Neuronal stem cell (in vitro differentiated cells): ENCODE measurements around the gene ZNF747.
"Not testable (repeated sequence)": the region's sequence is repeated elsewhere in the genome, so short reads cannot be mapped to it uniquely, and the experiment has no call there.

Source experiments
- DNase-seq: peaks from one replicate; pipeline ENCODE4 v3.0.0-alpha.2; 2013; ENCODE audit warnings: low spot score
- H2AFZ ChIP-seq: one replicate; pipeline ENCODE4 v1.6.1; 2013; ENCODE audit warnings: mild to moderate bottlenecking, low read length, inconsistent platforms
- H2AK5ac ChIP-seq: 2 replicates; pipeline ENCODE4 v1.6.1; 2013; ENCODE audit warnings: low read depth, mild to moderate bottlenecking, inconsistent platforms, low read length, moderate library complexity, mixed read lengths
- H2BK120ac ChIP-seq: 2 replicates; pipeline ENCODE4 v1.6.1; 2013; ENCODE audit warnings: low read depth, mild to moderate bottlenecking, inconsistent platforms, low read length, moderate library complexity, mixed read lengths
- H2BK12ac ChIP-seq: one replicate; pipeline ENCODE4 v1.6.1; 2013; ENCODE audit warnings: low read length, inconsistent platforms
- H2BK15ac ChIP-seq: 2 replicates; pipeline ENCODE4 v1.6.1; 2013; ENCODE audit warnings: mild to moderate bottlenecking, low read length, inconsistent platforms, mixed read lengths
- H2BK5ac ChIP-seq: one replicate; pipeline ENCODE4 v1.6.1; 2013; ENCODE audit warnings: inconsistent platforms, mild to moderate bottlenecking, low read length, moderate library complexity
- H3K14ac ChIP-seq: one replicate; pipeline ENCODE4 v1.6.1; 2013; ENCODE audit warnings: low read length, inconsistent platforms
- H3K18ac ChIP-seq: 2 replicates; pipeline ENCODE4 v1.6.1; 2013; ENCODE audit warnings: low read length, inconsistent platforms
- H3K23ac ChIP-seq: 2 replicates; pipeline ENCODE4 v1.6.1; 2013; ENCODE audit warnings: low read depth, mild to moderate bottlenecking, mixed read lengths, low read length, inconsistent platforms; ENCODE audit not compliant: poor library complexity
- H3K27ac ChIP-seq: replicated peaks from 3 replicates; pipeline ENCODE4 v1.5.1; 2013; ENCODE audit warnings: low read length, inconsistent platforms
- H3K27me3 ChIP-seq, 3 experiments: 2 replicates each; pipeline ENCODE4 v1.6.1; 2013; ENCODE audit warnings: low read length in 3 of 3, mild to moderate bottlenecking in 2 of 3, inconsistent platforms in 1 of 3, low read depth in 1 of 3, mixed read lengths in 1 of 3, moderate library complexity in 1 of 3; ENCODE audit not compliant: control insufficient read depth in 3 of 3, insufficient read depth in 3 of 3
- H3K36me3 ChIP-seq, 2 donors: replicated peaks in 1 of 2; 2 replicates each; pipeline ENCODE4 v1.6.1; 2013; ENCODE audit warnings: low read length in 2 of 2; ENCODE audit not compliant: control insufficient read depth in 2 of 2, insufficient read depth in 2 of 2
- H3K4ac ChIP-seq: 2 replicates; pipeline ENCODE4 v1.6.1; 2013; ENCODE audit warnings: inconsistent platforms, mild to moderate bottlenecking, low read length, moderate library complexity
- H3K4me1 ChIP-seq, 2 donors: 1 replicate in 1 of 2; 2 replicates in 1 of 2; pipeline ENCODE4 v1.6.1; 2013; ENCODE audit warnings: low read length in 2 of 2, low read depth in 1 of 2; ENCODE audit not compliant: control insufficient read depth in 2 of 2, insufficient read depth in 1 of 2
- H3K4me2 ChIP-seq: one replicate; pipeline ENCODE4 v1.6.1; 2013; ENCODE audit warnings: mild to moderate bottlenecking, low read length, inconsistent platforms; ENCODE audit not compliant: insufficient read depth, poor library complexity, severe bottlenecking
- H3K4me3 ChIP-seq, 2 donors: 2 replicates each; pipeline ENCODE4 v1.5.1; 2013; ENCODE audit warnings: low read length in 2 of 2, mild to moderate bottlenecking in 2 of 2, inconsistent platforms in 1 of 2, moderate library complexity in 1 of 2
- H3K79me1 ChIP-seq: one replicate; pipeline ENCODE4 v1.6.1; 2013; ENCODE audit warnings: low read depth, mild to moderate bottlenecking, inconsistent platforms, low read length, moderate library complexity
- H3K9ac ChIP-seq: one replicate; pipeline ENCODE4 v1.6.1; 2013; ENCODE audit warnings: mild to moderate bottlenecking, low read depth, low read length, inconsistent platforms; ENCODE audit not compliant: poor library complexity
- H3K9me3 ChIP-seq, 2 donors: replicated peaks in 1 of 2; 2 replicates each; pipeline versions ENCODE3 to v1.6.1; 2013; ENCODE audit warnings: low read length in 2 of 2, mild to moderate bottlenecking in 2 of 2, inconsistent platforms in 1 of 2, low read depth in 1 of 2, mixed read lengths in 1 of 2, moderate library complexity in 1 of 2; ENCODE audit not compliant: control insufficient read depth in 2 of 2, insufficient read depth in 1 of 2
- H4K8ac ChIP-seq: one replicate; pipeline ENCODE4 v1.6.1; 2013; ENCODE audit warnings: low read depth, mild to moderate bottlenecking, inconsistent platforms, low read length, moderate library complexity
- H4K91ac ChIP-seq: one replicate; pipeline ENCODE4 v1.6.1; 2013; ENCODE audit warnings: low read length, low read depth, mild to moderate bottlenecking, inconsistent platforms; ENCODE audit not compliant: poor library complexity
- WGBS, 2 donors: extraction: QIAGEN DNeasy Blood & Tissue Kit; methylation state at CpG; one replicate each; pipeline ENCODE4 v1.1.7; 2013; ENCODE audit warnings: missing lambda C conversion rate in 2 of 2, mixed read lengths in 1 of 2; ENCODE audit not compliant: insufficient read length in 2 of 2, insufficient replicate concordance in 1 of 2; ENCODE audit errors: extremely low coverage in 2 of 2; 5-methylcytosine and 5-hydroxymethylcytosine counted together

ZNF747 gene

GRCh38 chr16:30543067-30543466, 8.4 kb upstream of the ZNF747 start:
- H3K4me3 ChIP-seq = no peak overlapping the region
- H3K36me3 ChIP-seq = no peaks in the 10 kb centered on the region
- no peaks in the 10 kb centered on the region for H3K9me3 ChIP-seq
- no peaks in the 10 kb centered on the region for H3K27me3 ChIP-seq
- H4K91ac ChIP-seq = no peak overlapping the region
- no peak for DNase-seq
- no CpG with 5 or more reads among the region's 5 CpGs for WGBS, 2 donors
- H3K14ac ChIP-seq = no peak overlapping the region
- H3K4me2 ChIP-seq = no peak overlapping the region
- no peak overlapping the region for H2AFZ ChIP-seq
- H3K27ac ChIP-seq = no peak overlapping the region
- no peak overlapping the region for H2AK5ac ChIP-seq
- H3K9ac ChIP-seq = no peak overlapping the region
- H3K4ac ChIP-seq = no peak overlapping the region
- no peak overlapping the region for H3K18ac ChIP-seq
- no peak overlapping the region for H2BK5ac ChIP-seq
- no peak overlapping the region for H2BK12ac ChIP-seq
- H2BK15ac ChIP-seq = no peak overlapping the region
- H2BK120ac ChIP-seq = no peak overlapping the region
- no peak overlapping the region for H3K23ac ChIP-seq
- no peak overlapping the region for H4K8ac ChIP-seq
- H3K79me1 ChIP-seq = no peaks in the 10 kb centered on the region
- peaks cover 6 to 13% of the 10 kb centered on the region in 2 donors for H3K4me1 ChIP-seq

GRCh38 chr16:30541502-30542329, 7.1 kb upstream of the ZNF747 start:
- H3K9me3 ChIP-seq = no peaks in the 10 kb centered on the region
- H3K4me2 ChIP-seq = peak overlapping the region; percentile 2
- no peak overlapping the region for H2BK5ac ChIP-seq
- H2BK15ac ChIP-seq = no peak overlapping the region
- H2AK5ac ChIP-seq = no peak overlapping the region
- H3K18ac ChIP-seq = no peak overlapping the region
- no peak overlapping the region for H2BK12ac ChIP-seq
- H3K9ac ChIP-seq = no peak overlapping the region
- WGBS, 2 donors = no CpG with 5 or more reads among the region's 10 CpGs
- no peak overlapping the region for H3K23ac ChIP-seq
- H3K36me3 ChIP-seq = no peaks in the 10 kb centered on the region
- H2BK120ac ChIP-seq = no peak overlapping the region
- peaks cover 6 to 13% of the 10 kb centered on the region in 2 donors for H3K4me1 ChIP-seq
- peak overlapping the region; percentile 72 for H2AFZ ChIP-seq
- H3K79me1 ChIP-seq = no peaks in the 10 kb centered on the region
- no peak overlapping the region for H4K91ac ChIP-seq
- H4K8ac ChIP-seq = no peak overlapping the region
- no peak for DNase-seq
- no peak overlapping the region for H3K27ac ChIP-seq
- H3K4me3 ChIP-seq = no peak overlapping the region
- H3K14ac ChIP-seq = no peak overlapping the region
- no peaks in the 10 kb centered on the region for H3K27me3 ChIP-seq
- no peak overlapping the region for H3K4ac ChIP-seq

GRCh38 chr16:30540916-30541464, 6.3 kb upstream of the ZNF747 start:
- not testable (repeated sequence) for H2BK12ac ChIP-seq, H2BK5ac ChIP-seq, H3K9ac ChIP-seq, H2AK5ac ChIP-seq, H2BK120ac ChIP-seq, H3K23ac ChIP-seq, DNase-seq, H4K91ac ChIP-seq, H4K8ac ChIP-seq, H3K9me3 ChIP-seq, H3K18ac ChIP-seq, H3K27ac ChIP-seq, H3K14ac ChIP-seq, H3K4me2 ChIP-seq, H2BK15ac ChIP-seq, H3K79me1 ChIP-seq, H3K36me3 ChIP-seq, H3K4me3 ChIP-seq, H3K4ac ChIP-seq, H3K27me3 ChIP-seq
- WGBS, 2 donors = no CpG with 5 or more reads among the region's 9 CpGs
- H2AFZ ChIP-seq = peak overlapping the region; percentile 72
- peaks cover 6 to 15% of the 10 kb centered on the region in 2 donors for H3K4me1 ChIP-seq

GRCh38 chr16:30539986-30540526, 5.4 kb upstream of the ZNF747 start:
- not testable (repeated sequence) for H2BK5ac ChIP-seq, H2BK12ac ChIP-seq, H2AK5ac ChIP-seq, H2AFZ ChIP-seq, H3K27me3 ChIP-seq, DNase-seq, H3K23ac ChIP-seq, H3K79me1 ChIP-seq, H3K4ac ChIP-seq, H3K9me3 ChIP-seq, H3K14ac ChIP-seq, H3K4me3 ChIP-seq, H2BK120ac ChIP-seq, H3K4me2 ChIP-seq, H3K27ac ChIP-seq, H3K9ac ChIP-seq, H2BK15ac ChIP-seq, H4K8ac ChIP-seq, H3K36me3 ChIP-seq, H3K18ac ChIP-seq, H4K91ac ChIP-seq
- no CpG with 5 or more reads among the region's 13 CpGs for WGBS, 2 donors
- H3K4me1 ChIP-seq = peaks cover 10 to 20% of the 10 kb centered on the region in 2 donors
